K562 (cell line): ENCODE data around the gene MXRA7. TPM values are rescaled to one million over a fixed set of nuclear protein-coding genes. Genes with fewer than 3 reads are reported as not detected.

Experiments used
- CBFA2T2 ChIP-seq: fragments of 450-650 bp; conservative IDR thresholded peaks from 2 replicates; pipeline ENCODE4 v1.6.1; 2017; ENCODE audit warnings: mild to moderate bottlenecking
- CBFA2T3 ChIP-seq: fragments of 450-650 bp; IDR thresholded peaks from 2 replicates; pipeline ENCODE4 v1.6.1; 2017
- EHMT2 ChIP-seq: fragments of 450-650 bp; IDR thresholded peaks from 2 replicates; pipeline ENCODE4 v1.6.1; 2018; ENCODE audit warnings: antibody characterized with exemption
- EP300 ChIP-seq: IDR thresholded peaks from 2 replicates; pipeline ENCODE4 v1.6.1; 2012; ENCODE audit warnings: low read length, improper control_type of control experiment
- HDAC2 ChIP-seq: fragments of 450-650 bp; IDR thresholded peaks from 2 replicates; pipeline ENCODE4 v1.6.1; 2016; ENCODE audit warnings: mild to moderate bottlenecking
- ILK ChIP-seq: fragments of 450-650 bp; IDR thresholded peaks from 2 replicates; pipeline ENCODE4 v1.6.1; 2016; ENCODE audit warnings: missing genetic modification characterization, low read depth, mild to moderate bottlenecking, missing compliant biosample characterization, moderate library complexity, borderline replicate concordance
- KHSRP ChIP-seq: fragments of 450-650 bp; IDR thresholded peaks from 2 replicates; pipeline ENCODE4 v1.6.1; 2017
- POLR2AphosphoS5 ChIP-seq: IDR thresholded peaks from 2 replicates; pipeline ENCODE4 v1.6.1; 2011; ENCODE audit warnings: mild to moderate bottlenecking, low read depth, low read length, moderate library complexity; ENCODE audit not compliant: control insufficient read depth, insufficient read depth
- SRSF3 ChIP-seq: fragments of 200-400 bp; formaldehyde crosslinking; IDR thresholded peaks from 2 replicates; pipeline ENCODE4 v1.6.1; 2016; ENCODE audit warnings: mild to moderate bottlenecking, low read length, moderate library complexity; ENCODE audit not compliant: insufficient read depth
- TSHZ1 ChIP-seq: fragments of 250-450 bp; sonication (Bioruptor Pico); IDR thresholded peaks from 2 replicates; pipeline ENCODE4 v1.4.0; 2020; ENCODE audit warnings: mild to moderate bottlenecking, moderate library complexity
- ZKSCAN8 ChIP-seq: fragments of 200-800 bp; sonication (Bioruptor generic); IDR thresholded peaks from 2 replicates; pipeline ENCODE4 v1.6.1; 2016; ENCODE audit warnings: missing genetic modification characterization, missing compliant biosample characterization
- ZNF316 ChIP-seq: fragments of 450-650 bp; IDR thresholded peaks from 2 replicates; pipeline ENCODE4 v1.6.1; 2016
- ZNF324 ChIP-seq: fragments of 250-450 bp; sonication (Bioruptor Pico); IDR thresholded peaks from 2 replicates; pipeline ENCODE4 v1.4.0; 2020; ENCODE audit warnings: mild to moderate bottlenecking
- ZNF407 ChIP-seq: fragments of 450-650 bp; IDR thresholded peaks from 2 replicates; pipeline ENCODE4 v1.6.1; 2016; ENCODE audit warnings: low read depth
- polyA plus RNA-seq, 8 experiments: library from polyadenylated mRNA; depleted of rRNA in 4 of 8; stranded (reverse) in 5 of 8; unstranded in 3 of 8; fragments of >200 nt; fragmentation: Nextera tagmentation in 2 of 8; fragmentation: Illumina TruSeq in 1 of 8; extraction: Ambion mirVana in 2 of 8; extraction: Trizol in 1 of 8; gene quantifications; 2 replicates each; pipeline versions ENCODE4 v1.2.1 to v1.2.3, GENCODE V29; 2011 to 2014; ENCODE audit warnings: inconsistent platforms in 1 of 8, missing spikeins in 1 of 8
- total RNA-seq, 7 experiments: library from RNA; depleted of rRNA in 6 of 7; stranded (reverse); fragments of >200 nt in 6 of 7; fragmentation: Illumina TruSeq in 2 of 7; extraction: Trizol in 2 of 7; gene quantifications; 2 replicates each; pipeline versions ENCODE4 v1.2.1 to v1.2.3, GENCODE V29; 2011 to 2021; ENCODE audit warnings: low replicate concordance in 1 of 7

Gene MXRA7
- total and polyA plus RNA-seq, 9 of the 15 experiments (the other 6 are each of a cell fraction or from before 2014, with no cell fraction given): 2.6 to 38.4 (median 14.3) TPM

DNA sequence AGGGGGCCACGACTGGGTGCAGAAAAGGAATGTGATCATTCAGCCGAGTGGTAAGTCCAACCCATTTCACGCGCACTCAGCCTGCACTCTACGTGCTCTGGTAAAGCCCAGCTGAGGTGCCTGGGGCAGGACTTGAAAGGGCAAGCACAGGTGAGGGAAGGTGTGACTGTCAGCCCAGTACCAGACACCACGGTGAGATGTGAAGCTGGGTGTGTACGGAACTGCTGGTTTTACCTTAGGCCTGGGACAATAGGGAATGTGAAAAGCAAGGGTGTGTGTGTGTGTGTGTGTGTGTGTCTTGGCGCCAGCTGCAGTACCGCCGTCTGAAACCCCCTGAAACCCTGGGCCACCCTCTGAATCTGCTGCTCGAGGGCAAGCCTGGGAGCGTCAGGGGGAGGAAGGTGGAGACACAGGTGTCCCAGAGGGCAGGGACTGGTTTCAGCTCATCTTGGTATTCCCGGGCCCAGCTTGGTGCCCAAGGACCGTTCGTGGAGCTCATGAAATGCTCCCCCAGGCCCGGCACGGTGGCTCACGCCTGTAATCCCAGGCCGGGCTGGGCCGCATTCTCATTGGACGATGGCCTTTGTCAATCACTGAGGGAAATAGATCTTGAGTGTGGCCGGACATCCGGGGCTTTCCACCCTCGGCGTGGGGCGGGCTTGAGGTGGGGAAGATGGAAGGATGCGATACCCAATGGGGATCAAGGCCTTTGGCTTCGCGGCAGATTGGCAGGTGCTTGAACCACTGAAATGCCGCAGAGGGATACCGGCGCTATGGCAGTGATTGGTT, 39.4 kb downstream of the MXRA7 start (continued):
- TF ChIP-seq ZNF407 (no peak), KHSRP (no peak), ZKSCAN8 (CRISPR knock-in tag) (peak; percentile 37; the same call in 1 of the 2 replicates), HDAC2 (0 out of 2 replicates have a peak, but pooled peaks have one; percentile 26), ILK (tag) (no peak), TSHZ1 (CRISPR knock-in tag) (no peak), ZNF324 (CRISPR knock-in tag) (no peak), EHMT2 (peak; percentile 1; the same call in 1 of the 2 replicates), CBFA2T3 (no peak), CBFA2T2 (no peak), POLR2AphosphoS5 (0 out of 2 replicates have a peak, but pooled peaks have one; percentile 13), EP300 (no peak), SRSF3 (no peak), ZNF316 (peak; percentile 35; the same call in 1 of the 2 replicates)
